Prostate gland (tissue), 2 donors: ENCODE measurements around the gene TPSG1.

Experiments
- CTCF ChIP-seq, 4 experiments: fragments of 200-600 bp in 2 of 4; fragments of 450-650 bp in 2 of 4; sonication (generic) in 2 of 4; IDR thresholded peaks; 1 replicate in 3 of 4; 2 replicates in 1 of 4; pipeline ENCODE4 v1.5.1; 2016 to 2019; ENCODE audit warnings: antibody characterized with exemption in 4 of 4, mild to moderate bottlenecking in 2 of 4, moderate library complexity in 2 of 4
- POLR2A ChIP-seq: fragments of 450-650 bp; IDR thresholded peaks from one replicate; pipeline ENCODE4 v1.6.1; 2016; ENCODE audit warnings: antibody characterized with exemption, mild to moderate bottlenecking
- POLR2AphosphoS5 ChIP-seq: sonication (generic); formaldehyde crosslinking; IDR thresholded peaks from one replicate; pipeline ENCODE4 v1.6.1; 2017; ENCODE audit warnings: antibody characterized with exemption

GRCh38 chr16:1206326-1206725 is 18.7 kb downstream of the TPSG1 start:
- no peak for TF ChIP-seq CTCF (IDR thresholded peaks at IDR 0.05)
- no peak for TF ChIP-seq POLR2A
- TF ChIP-seq POLR2AphosphoS5 = no peak
